ENCODE data around the gene MBNL2. TPM values are rescaled to one million over a fixed set of nuclear protein-coding genes. Genes with fewer than 3 reads are reported as not detected.

MBNL2 gene
- total and polyA plus RNA-seq, 4 donors, result 13.3 to 108 (median 39.3) TPM

- H3K9ac ChIP-seq (ENCODE audit: insufficient read depth in 1 of 2, low read length in 2 of 2), result no peak overlapping the region
- peaks cover 0 to 9% (median 4%) of the 10 kb centered on the region in 5 donors for H3K4me1 ChIP-seq (ENCODE audit: control insufficient read depth in 5 of 5, insufficient read depth in 5 of 5, low read length in 5 of 5)
- ATAC-seq (ENCODE audit: insufficient read depth, low FRiP score), result peak; percentile 53
- DNase-seq, result no peak
- 24 to 64% methylated on average over 4 of the region's 4 CpGs for WGBS, 2 donors
- H3K27me3 ChIP-seq (ENCODE audit: control insufficient read depth in 3 of 3, insufficient read depth in 3 of 3, low read length in 2 of 3), result no peaks in the 10 kb centered on the region
- peaks cover 0 to 2% (median 0%) of the 10 kb centered on the region in 4 donors for H3K9me3 ChIP-seq (ENCODE audit: control insufficient read depth in 4 of 4, insufficient read depth in 3 of 4, low read length in 3 of 4)
- peak overlapping the region in 1 of 2 donors; percentile 86 for H3K27ac ChIP-seq (ENCODE audit: low read depth in 1 of 2, low read length in 1 of 2)
- no peak for TF ChIP-seq CTCF (IDR thresholded peaks at IDR 0.05; ENCODE audit: control extremely low read depth, extremely low read depth)
- H3K36me3 ChIP-seq (ENCODE audit: control insufficient read depth in 4 of 4, insufficient read depth in 4 of 4, low read length in 4 of 4), result peaks cover 5 to 48% (median 16%) of the 10 kb centered on the region in 4 donors
- H3K4me3 ChIP-seq, result no peak overlapping the region
These were observed 164.8 kb downstream of the MBNL2 start for GRCh38 chr13:97386801-97387484.

- peak overlapping the region in 1 of 2 donors; percentile 86 for H3K27ac ChIP-seq (ENCODE audit: low read depth in 1 of 2, low read length in 1 of 2)
- no peak overlapping the region for H3K9ac ChIP-seq (ENCODE audit: insufficient read depth in 1 of 2, low read length in 2 of 2)
- H3K9me3 ChIP-seq (ENCODE audit: control insufficient read depth in 4 of 4, insufficient read depth in 3 of 4, low read length in 3 of 4), result peaks cover 0 to 2% (median 0%) of the 10 kb centered on the region in 4 donors
- DNase-seq (no peak), ATAC-seq (ENCODE audit: insufficient read depth, low FRiP score) (no peak)
- peaks cover 3 to 44% (median 15%) of the 10 kb centered on the region in 4 donors for H3K36me3 ChIP-seq (ENCODE audit: control insufficient read depth in 4 of 4, insufficient read depth in 4 of 4, low read length in 4 of 4)
- 46 to 78% methylated on average over 5 of the region's 5 CpGs for WGBS, 2 donors
- H3K4me3 ChIP-seq, result no peak overlapping the region
- TF ChIP-seq CTCF (IDR thresholded peaks at IDR 0.05; ENCODE audit: control extremely low read depth, extremely low read depth), result no peak
- H3K27me3 ChIP-seq (ENCODE audit: control insufficient read depth in 3 of 3, insufficient read depth in 3 of 3, low read length in 2 of 3), result no peaks in the 10 kb centered on the region
- peaks cover 0 to 10% (median 4%) of the 10 kb centered on the region in 5 donors for H3K4me1 ChIP-seq (ENCODE audit: control insufficient read depth in 5 of 5, insufficient read depth in 5 of 5, low read length in 5 of 5)
These were observed 165.3 kb downstream of the MBNL2 start for GRCh38 chr13:97387485-97387839.

GRCh38 chr13:97387890-97388289 lies 165.8 kb downstream of the MBNL2 start:
- WGBS, 2 donors, result 61 to 79% methylated on average over 1 of the region's 1 CpG
- peaks cover 0 to 2% (median 0%) of the 10 kb centered on the region in 4 donors for H3K9me3 ChIP-seq (ENCODE audit: control insufficient read depth in 4 of 4, insufficient read depth in 3 of 4, low read length in 3 of 4)
- DNase-seq (no peak), ATAC-seq (ENCODE audit: insufficient read depth, low FRiP score) (no peak)
- peaks cover 3 to 41% (median 16%) of the 10 kb centered on the region in 4 donors for H3K36me3 ChIP-seq (ENCODE audit: control insufficient read depth in 4 of 4, insufficient read depth in 4 of 4, low read length in 4 of 4)
- H3K27me3 ChIP-seq (ENCODE audit: control insufficient read depth in 3 of 3, insufficient read depth in 3 of 3, low read length in 2 of 3), result no peaks in the 10 kb centered on the region
- peaks cover 0 to 10% (median 4%) of the 10 kb centered on the region in 5 donors for H3K4me1 ChIP-seq (ENCODE audit: control insufficient read depth in 5 of 5, insufficient read depth in 5 of 5, low read length in 5 of 5)
- no peak for TF ChIP-seq CTCF (IDR thresholded peaks at IDR 0.05; ENCODE audit: control extremely low read depth, extremely low read depth)
- no peak overlapping the region for H3K4me3 ChIP-seq
- no peak overlapping the region for H3K9ac ChIP-seq (ENCODE audit: insufficient read depth in 1 of 2, low read length in 2 of 2)
- peak overlapping the region in 1 of 2 donors; percentile 75 for H3K27ac ChIP-seq (ENCODE audit: low read depth in 1 of 2, low read length in 1 of 2)
